ENCODE measurements around the gene MTCH2. TPM values are rescaled to one million over a fixed set of nuclear protein-coding genes. Genes with fewer than 3 reads are reported as not detected.

Gene MTCH2
- total RNA-seq, 4 donors from 2014 or later = 43.3 to 66.4 (median 44.7) TPM

- TF ChIP-seq, protein P1, sequence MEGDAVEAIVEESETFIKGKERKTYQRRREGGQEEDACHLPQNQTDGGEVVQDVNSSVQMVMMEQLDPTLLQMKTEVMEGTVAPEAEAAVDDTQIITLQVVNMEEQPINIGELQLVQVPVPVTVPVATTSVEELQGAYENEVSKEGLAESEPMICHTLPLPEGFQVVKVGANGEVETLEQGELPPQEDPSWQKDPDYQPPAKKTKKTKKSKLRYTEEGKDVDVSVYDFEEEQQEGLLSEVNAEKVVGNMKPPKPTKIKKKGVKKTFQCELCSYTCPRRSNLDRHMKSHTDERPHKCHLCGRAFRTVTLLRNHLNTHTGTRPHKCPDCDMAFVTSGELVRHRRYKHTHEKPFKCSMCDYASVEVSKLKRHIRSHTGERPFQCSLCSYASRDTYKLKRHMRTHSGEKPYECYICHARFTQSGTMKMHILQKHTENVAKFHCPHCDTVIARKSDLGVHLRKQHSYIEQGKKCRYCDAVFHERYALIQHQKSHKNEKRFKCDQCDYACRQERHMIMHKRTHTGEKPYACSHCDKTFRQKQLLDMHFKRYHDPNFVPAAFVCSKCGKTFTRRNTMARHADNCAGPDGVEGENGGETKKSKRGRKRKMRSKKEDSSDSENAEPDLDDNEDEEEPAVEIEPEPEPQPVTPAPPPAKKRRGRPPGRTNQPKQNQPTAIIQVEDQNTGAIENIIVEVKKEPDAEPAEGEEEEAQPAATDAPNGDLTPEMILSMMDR (IDR thresholded peaks at IDR 0.05; ENCODE audit: low read depth) = no peak
These were observed 14.0 kb upstream of the MTCH2 start for GRCh38 chr11:47656260-47656885.

DNA sequence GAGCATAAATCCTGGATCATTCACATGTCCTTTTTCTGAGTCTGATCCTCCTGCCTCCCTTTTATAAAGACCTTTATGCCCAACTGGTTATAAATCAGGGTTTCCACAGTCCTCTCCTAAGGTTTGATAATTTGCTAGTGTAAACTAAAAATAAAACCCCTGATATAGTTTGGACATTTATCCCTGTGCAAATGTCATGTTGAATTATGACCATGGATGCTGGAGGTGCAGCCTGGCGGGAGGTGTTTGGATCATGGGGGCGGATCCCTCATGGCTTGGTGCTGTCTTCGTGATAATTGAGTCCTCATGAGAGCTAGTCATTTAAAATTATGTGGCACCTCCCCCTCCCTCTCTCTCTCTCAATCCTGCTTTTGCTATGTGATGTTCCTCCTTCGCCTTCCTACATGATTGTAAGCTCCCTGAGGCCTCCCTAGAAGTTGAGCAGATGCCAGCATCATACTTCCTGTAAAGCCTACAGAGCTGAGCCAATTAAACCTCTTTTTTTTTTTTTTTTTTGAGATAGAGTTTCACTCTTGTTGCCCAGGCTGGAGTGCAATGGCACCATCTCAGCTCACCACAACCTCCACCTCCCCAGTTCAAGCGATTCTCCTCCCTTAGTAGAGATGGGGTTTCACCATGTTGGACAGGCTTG, 9.6 kb upstream of the MTCH2 start:
- TF ChIP-seq, protein P1 (IDR thresholded peaks at IDR 0.05; ENCODE audit: low read depth) = no peak

DNA sequence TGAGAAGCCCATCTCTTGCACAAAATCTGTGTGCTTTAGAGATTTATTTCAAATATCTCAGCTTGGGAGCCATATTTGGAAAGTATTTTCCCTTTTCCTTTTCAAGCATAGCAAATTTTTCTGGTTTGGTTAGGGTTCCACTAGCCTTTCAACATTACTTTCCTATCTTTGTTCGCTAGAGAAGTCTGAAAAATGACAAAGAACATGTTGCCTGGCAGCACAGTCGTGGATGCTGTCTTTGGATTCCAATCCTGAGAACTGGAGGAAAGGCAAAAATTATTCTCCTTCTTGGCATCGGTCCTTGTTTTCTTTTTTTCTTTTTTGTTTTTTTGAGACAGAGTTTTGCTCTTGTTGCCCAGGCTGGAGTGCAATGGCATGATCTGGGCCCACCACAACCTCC, 6.9 kb upstream of the MTCH2 start:
- TF ChIP-seq, protein P1 (IDR thresholded peaks at IDR 0.05; ENCODE audit: low read depth) = no peak

GRCh38 chr11:47646019-47646418, 3.7 kb upstream of the MTCH2 start:
- TF ChIP-seq, protein P1 (IDR thresholded peaks at IDR 0.05; ENCODE audit: low read depth) = no peak

- TF ChIP-seq, protein P1 (IDR thresholded peaks at IDR 0.05; ENCODE audit: low read depth) = no peak
These were observed 3.1 kb upstream of the MTCH2 start for GRCh38 chr11:47645500-47645899.

DNA sequence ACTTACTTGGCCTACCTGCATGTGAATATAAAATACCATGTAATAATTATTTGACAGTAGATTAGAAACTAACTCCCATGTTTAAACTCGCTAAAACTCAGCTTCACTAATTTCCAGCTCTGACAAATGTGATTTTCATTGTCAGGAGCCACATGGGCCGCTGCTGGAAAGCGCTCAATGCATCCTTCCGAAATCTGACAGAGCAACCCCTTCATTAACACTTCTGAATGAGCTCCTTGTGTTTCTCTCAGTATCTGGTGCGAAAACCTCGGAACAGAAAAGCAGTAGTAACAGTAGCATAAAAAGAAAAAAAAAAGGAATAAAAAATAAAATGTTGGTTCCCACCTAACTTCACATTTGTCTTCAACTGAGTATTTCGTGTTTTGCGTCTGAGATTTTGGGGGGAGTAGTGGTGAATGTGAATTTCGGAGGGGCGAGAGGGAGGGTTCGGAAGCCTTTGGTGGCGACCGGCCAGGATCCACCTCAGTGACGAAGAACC, 710 bp downstream of the MTCH2 start:
- TF ChIP-seq, protein P1 (IDR thresholded peaks at IDR 0.05; ENCODE audit: low read depth) = no peak

DNA sequence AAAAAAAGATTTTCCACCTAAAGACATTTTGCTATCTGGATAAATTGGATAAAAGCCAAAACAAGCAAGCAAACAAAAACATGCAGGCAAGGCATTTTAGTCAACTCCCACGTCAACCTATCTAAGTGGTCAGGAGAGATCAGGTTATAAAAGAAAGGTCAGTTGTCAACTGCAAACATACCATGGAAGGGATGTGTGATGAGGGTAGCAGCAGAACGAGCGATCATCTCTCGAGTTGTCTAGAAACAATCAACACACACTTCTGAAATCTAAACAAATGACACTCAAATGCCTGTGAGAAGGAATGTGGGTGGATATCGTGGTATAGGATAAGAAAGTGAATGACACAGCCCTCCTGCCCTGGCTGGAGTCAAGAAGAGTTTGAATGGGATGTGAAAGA, 10.9 kb downstream of the MTCH2 start:
- TF ChIP-seq, protein P1 (IDR thresholded peaks at IDR 0.05; ENCODE audit: low read depth) = no peak

All from subcutaneous adipose tissue (tissue), 4 donors.